ENCODE measurements around the gene NT5C1B.
"Not testable (repeated sequence)": the region's sequence is repeated elsewhere in the genome, so short reads cannot be mapped to it uniquely, and the experiment has no call there.

- TF ChIP-seq, protein P1, sequence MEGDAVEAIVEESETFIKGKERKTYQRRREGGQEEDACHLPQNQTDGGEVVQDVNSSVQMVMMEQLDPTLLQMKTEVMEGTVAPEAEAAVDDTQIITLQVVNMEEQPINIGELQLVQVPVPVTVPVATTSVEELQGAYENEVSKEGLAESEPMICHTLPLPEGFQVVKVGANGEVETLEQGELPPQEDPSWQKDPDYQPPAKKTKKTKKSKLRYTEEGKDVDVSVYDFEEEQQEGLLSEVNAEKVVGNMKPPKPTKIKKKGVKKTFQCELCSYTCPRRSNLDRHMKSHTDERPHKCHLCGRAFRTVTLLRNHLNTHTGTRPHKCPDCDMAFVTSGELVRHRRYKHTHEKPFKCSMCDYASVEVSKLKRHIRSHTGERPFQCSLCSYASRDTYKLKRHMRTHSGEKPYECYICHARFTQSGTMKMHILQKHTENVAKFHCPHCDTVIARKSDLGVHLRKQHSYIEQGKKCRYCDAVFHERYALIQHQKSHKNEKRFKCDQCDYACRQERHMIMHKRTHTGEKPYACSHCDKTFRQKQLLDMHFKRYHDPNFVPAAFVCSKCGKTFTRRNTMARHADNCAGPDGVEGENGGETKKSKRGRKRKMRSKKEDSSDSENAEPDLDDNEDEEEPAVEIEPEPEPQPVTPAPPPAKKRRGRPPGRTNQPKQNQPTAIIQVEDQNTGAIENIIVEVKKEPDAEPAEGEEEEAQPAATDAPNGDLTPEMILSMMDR (conservative IDR thresholded peaks at IDR 0.05 in 1 of 2, IDR thresholded peaks at IDR 0.05 in 1 of 2; ENCODE audit: extremely low read depth in 1 of 2, insufficient read depth in 1 of 2, low read depth in 1 of 2, low read length in 2 of 2), result not testable (repeated sequence)
- not testable (repeated sequence) for TF ChIP-seq EZH2 (IDR thresholded peaks at IDR 0.05; ENCODE audit: borderline replicate concordance, low read length)
Observed at GRCh38 chr2:18632699-18633098, 43.3 kb upstream of the NT5C1B start.

Measured in mammary epithelial cell (primary cell).